ENCODE measurements around the gene PLEKHM3. TPM values are rescaled to one million over a fixed set of nuclear protein-coding genes. Genes with fewer than 3 reads are reported as not detected.

PLEKHM3 gene
- polyA plus RNA-seq, 3 donors, result 12.4 to 15.3 (median 13.9) TPM

- no peak for DNase-seq (ENCODE audit: extremely low read depth in 1 of 11, low read depth in 9 of 11, low spot score in 4 of 11)
Observed at GRCh38 chr2:208006833-208007232, 18.5 kb downstream of the PLEKHM3 start.

GRCh38 chr2:208006337-208006736 lies 19.0 kb downstream of the PLEKHM3 start:
- no peak for DNase-seq (ENCODE audit: extremely low read depth in 1 of 11, low read depth in 9 of 11, low spot score in 4 of 11)

DNA sequence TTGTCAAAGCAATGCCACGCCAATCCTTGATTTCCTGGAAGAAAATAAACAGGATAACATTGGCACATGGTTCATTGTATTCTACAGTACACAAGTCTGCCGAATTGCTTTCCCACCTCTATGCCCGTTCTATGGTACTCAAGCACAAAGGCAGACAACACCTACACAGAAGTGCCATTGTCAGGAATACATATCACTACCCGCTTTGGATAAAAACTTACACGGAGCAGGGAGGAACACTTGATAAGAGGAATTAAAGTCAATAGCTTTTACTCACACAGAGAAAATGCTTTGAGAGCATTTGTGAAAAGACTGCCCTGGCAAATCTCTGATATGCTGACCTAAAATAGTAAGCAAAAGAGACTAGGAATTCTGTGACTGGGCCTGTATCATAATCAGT lies 23.4 kb downstream of the PLEKHM3 start:
- DNase-seq (ENCODE audit: extremely low read depth in 1 of 11, low read depth in 9 of 11, low spot score in 4 of 11), result no peak

- no peak for DNase-seq (ENCODE audit: extremely low read depth in 1 of 11, low read depth in 9 of 11, low spot score in 4 of 11)
Observed at GRCh38 chr2:208000701-208001395, 24.5 kb downstream of the PLEKHM3 start.

DNA sequence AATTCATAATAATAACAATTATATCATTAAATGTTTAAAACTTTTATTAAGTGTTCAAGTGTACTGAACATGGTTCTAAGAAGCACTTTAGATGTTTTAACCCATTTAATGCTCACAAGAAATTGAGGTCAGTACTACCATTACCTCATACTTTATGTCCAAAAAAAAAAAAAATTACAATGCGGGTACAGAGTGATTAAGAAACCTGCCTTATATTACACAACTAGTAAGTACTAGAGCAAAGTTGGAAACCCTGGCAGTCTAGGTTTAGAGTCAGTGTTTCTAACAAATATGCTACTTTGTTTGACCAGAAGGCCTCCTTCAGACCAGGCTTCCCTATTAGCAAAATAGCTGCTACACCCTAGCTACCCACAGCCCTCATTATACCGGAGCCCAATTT lies 28.5 kb downstream of the PLEKHM3 start:
- no peak for DNase-seq (ENCODE audit: extremely low read depth in 1 of 11, low read depth in 9 of 11, low spot score in 4 of 11)

DNA sequence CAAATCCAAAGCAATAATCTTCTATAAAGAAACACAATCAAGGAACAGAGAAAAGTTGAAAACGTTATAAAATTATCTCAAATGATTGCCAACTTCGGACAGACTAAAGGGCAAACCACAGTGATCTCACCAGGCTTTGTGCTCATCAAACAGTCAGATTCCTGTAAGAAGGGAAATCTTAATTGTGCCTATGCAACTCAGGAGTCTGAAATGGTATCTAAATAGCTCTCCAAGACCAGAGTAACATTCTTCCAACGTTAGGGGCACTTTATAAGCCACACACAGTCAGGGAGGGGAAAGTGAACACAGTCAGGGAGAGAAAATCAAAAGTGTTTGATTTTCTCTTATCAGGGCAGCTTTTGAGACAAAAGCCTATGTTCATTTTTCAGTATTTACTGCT lies 29.4 kb downstream of the PLEKHM3 start:
- DNase-seq (ENCODE audit: extremely low read depth in 1 of 11, low read depth in 9 of 11, low spot score in 4 of 11), result no peak

DNA sequence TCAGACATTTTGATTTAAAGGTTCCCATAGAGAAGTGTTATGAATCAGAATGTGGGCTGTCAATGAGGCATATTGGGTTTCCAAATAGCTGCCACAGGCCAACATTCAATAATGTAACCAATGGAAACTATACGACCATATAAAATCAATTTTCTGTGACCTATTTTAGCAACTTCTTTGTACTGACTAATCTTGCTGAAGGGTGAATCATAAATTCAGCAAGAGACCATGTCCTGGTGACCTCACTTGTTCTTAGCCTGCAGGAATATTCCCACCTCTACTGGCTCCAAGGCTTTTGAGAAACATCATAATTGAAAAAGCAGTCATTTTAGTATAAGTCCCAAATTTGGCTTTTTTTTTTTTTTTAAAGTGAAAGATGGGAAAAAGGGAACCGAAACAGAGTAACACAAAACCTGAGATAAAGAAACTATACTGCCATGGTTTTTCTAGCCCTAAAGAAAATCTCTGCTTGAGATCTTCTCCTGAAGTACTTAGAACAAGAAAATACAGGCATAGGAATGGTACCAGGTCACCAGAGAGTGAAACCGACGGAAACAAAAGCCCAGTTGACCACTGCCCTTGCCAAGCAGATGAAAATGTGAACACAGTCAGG lies 32.1 kb downstream of the PLEKHM3 start:
- no peak for DNase-seq (ENCODE audit: extremely low read depth in 1 of 11, low read depth in 9 of 11, low spot score in 4 of 11)

GRCh38 chr2:207991944-207992343 lies 33.4 kb downstream of the PLEKHM3 start:
- no peak for DNase-seq (ENCODE audit: extremely low read depth in 1 of 11, low read depth in 9 of 11, low spot score in 4 of 11)

GRCh38 chr2:207990784-207991183 lies 34.5 kb downstream of the PLEKHM3 start:
- no peak for DNase-seq (ENCODE audit: extremely low read depth in 1 of 11, low read depth in 9 of 11, low spot score in 4 of 11)

DNA sequence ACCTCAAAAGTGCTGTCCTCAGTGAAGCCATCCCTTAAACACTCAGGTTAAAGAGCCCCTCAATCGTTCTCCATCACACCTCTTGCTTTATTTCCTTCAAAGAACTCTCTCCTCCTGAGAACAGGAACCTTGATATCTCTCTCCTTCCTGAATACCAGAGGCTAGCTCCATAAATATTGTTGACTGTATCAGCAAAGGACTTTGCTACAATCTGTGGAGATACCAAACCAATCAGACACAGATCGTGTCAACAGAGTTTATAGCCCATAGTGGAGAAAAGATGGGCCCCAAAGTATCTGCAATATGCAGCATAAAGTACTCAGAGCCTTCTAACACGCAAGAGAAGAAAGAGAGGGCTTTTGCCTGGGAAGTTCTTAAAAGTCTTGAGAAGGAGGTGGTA lies 36.4 kb downstream of the PLEKHM3 start:
- no peak for DNase-seq (ENCODE audit: extremely low read depth in 1 of 11, low read depth in 9 of 11, low spot score in 4 of 11)

DNA sequence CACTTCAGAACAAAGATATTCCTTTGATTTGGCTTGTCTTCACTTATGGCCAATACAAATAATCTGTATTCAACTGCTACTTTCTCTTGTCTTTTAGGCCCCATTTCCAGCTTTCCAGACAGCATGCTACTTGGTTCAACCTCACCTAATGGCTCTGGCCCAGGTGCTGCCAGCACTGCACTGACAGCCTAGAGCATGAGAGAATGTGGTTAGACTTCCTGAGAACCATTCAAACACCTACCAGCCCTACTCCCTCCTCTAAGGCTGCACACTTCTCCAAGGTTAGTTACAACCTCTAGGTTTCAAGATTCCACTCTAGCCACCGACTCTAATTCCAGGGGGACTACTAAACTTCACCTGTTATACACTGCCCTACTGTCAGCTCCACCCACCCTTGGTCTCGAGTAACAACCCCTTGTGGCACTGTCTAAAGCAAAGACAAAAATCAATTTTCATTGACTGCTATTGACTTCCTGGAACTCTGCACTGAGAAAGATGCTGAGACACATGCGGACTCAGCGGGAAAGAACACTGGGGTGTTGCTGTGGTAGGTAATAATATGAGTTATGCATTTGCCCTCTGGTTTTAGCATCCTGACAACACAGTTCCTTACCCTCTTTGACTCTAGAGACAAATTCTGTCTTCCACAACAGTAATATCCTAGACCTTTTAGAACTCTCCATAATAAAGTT lies 38.2 kb downstream of the PLEKHM3 start:
- DNase-seq (ENCODE audit: extremely low read depth in 1 of 11, low read depth in 9 of 11, low spot score in 4 of 11), result no peak

DNA sequence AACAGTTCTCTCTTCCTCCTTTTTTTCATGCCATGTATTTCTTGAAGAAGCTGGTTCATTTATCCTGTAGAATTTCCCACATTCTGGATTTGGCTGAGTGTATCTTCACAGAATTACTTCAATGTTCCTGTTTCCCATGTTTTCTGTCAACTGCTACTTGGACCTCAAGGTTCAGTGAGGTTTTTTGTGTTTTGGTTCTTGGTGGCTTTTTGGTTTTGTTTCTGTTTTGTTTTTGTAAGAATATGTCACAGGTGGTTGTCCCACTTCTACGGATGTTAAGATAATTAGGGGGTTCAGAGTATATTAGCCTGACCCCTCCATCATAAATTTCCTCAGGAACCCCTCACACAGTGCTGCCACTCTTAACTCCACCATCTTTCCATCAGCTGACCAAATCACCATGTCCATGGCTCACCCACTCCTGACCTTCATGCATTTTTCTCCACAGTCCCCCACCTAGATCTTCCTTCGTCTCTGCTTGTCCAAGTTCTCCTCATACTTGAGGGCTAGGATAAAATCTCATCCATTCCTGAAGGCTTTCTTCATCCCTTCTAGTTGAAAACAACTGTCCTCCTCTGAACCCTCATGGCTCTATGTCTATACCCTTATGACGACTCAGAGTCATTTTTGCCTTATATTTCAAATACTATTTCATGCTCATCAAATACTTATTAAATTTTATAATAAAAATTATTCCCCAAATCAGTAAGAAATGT lies 40.4 kb downstream of the PLEKHM3 start:
- no peak for DNase-seq (ENCODE audit: extremely low read depth in 1 of 11, low read depth in 9 of 11, low spot score in 4 of 11)

DNA sequence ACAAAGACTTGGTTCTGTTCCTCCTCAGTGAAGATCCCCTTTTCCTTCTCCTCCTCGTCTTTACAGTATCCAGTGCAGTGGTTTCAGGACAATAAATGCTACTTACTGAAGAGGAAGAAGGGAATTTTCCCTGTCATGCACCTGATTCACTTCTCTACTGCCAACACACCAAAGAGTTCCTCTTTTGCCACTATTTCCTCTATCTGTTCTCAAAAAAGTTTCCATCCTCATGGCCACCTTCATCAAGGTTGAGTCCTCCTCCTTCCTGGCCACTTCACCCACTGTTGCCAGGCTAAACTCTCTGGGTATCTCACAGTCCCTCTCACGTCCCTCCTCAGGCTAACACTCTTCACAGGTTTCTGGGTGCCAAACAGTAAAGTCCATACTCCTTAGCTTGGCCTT lies 41.7 kb downstream of the PLEKHM3 start:
- DNase-seq (ENCODE audit: extremely low read depth in 1 of 11, low read depth in 9 of 11, low spot score in 4 of 11), result no peak

GRCh38 chr2:207978177-207978948 lies 47.0 kb downstream of the PLEKHM3 start:
- no peak for DNase-seq (ENCODE audit: extremely low read depth in 1 of 11, low read depth in 9 of 11, low spot score in 4 of 11)

- no peak for DNase-seq (ENCODE audit: extremely low read depth in 1 of 11, low read depth in 9 of 11, low spot score in 4 of 11)
Observed at GRCh38 chr2:207975921-207976320, 49.4 kb downstream of the PLEKHM3 start.

- DNase-seq (ENCODE audit: extremely low read depth in 1 of 11, low read depth in 9 of 11, low spot score in 4 of 11), result no peak
Observed at GRCh38 chr2:207974216-207974605, 51.1 kb downstream of the PLEKHM3 start.

- DNase-seq (ENCODE audit: extremely low read depth in 1 of 11, low read depth in 9 of 11, low spot score in 4 of 11), result no peak
Observed at GRCh38 chr2:207970826-207971180, 54.5 kb downstream of the PLEKHM3 start.

DNA sequence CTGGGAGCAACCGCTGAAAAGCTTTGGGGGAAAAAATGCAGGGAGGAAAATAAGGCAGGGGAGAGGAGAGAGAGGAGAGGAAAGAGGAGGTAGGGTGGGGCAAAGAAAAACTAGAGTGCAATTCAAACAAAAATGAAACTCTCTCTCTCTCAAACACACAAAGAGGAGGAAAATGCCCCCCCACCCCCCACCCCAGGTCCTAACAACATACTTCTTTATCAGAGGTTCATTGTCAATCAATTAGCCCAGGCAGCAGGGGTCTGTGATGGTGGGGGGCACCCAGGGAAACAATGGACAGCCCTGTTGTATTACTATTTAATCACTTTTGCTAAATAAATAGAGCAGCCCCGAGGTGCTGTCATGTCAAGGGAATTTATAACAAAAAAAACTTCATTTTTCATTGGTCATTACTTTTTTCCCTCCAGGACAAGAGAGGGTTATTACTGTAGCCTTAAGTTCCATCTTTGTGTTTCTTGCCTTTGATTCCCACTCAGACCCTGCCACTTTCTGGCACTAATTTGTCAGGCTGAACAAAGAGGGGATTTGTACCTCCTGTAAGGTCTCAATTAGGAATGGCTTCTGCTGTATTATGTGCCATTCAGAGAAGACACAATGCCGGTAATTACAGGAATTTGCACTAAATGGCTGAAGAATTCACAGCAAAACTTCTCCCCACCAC lies 55.0 kb downstream of the PLEKHM3 start:
- no peak for DNase-seq (ENCODE audit: extremely low read depth in 1 of 11, low read depth in 9 of 11, low spot score in 4 of 11)

GRCh38 chr2:207969249-207969648 lies 56.1 kb downstream of the PLEKHM3 start:
- no peak for DNase-seq (ENCODE audit: extremely low read depth in 1 of 11, low read depth in 9 of 11, low spot score in 4 of 11)
